ENCODE measurements around the gene PPFIA4.

PPFIA4 gene

DNA sequence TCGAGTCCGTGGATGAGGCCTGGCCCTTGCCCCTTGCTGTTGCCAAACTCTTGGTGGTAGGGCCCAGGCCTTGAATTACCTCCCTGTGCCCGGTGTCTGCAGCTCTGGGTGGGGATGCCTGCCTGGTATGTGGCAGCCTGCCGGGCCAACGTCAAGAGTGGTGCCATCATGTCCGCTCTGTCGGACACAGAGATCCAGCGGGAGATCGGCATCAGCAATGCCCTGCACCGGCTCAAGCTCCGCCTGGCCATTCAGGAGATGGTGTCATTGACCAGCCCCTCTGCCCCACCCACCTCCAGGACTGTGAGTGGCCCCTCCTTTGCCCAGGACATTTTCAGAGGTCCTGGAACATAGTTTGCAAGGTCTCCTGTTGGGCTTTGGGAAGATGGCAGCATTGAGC is 33.8 kb downstream of the PPFIA4 start:
- no peak for DNase-seq

DNA sequence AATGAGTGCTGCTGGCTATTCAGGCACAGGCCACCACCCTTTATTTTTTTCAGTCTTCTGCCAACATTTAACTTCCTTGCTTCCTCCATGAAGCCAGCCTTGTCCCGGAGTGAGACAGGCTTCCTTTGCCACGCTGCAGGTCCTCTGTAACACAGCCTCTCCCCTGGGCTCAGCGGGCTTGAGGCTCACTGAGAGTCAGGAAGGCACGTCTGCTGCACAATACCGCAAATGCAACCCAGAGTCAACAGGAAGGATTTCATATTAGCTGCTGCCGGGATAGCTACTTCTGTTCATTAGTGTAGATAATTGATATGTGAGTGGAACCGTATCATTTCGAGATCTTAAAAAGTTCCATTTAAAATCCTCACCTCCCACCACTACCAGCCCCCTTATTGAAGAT is 37.0 kb downstream of the PPFIA4 start:
- no peak for DNase-seq

DNA sequence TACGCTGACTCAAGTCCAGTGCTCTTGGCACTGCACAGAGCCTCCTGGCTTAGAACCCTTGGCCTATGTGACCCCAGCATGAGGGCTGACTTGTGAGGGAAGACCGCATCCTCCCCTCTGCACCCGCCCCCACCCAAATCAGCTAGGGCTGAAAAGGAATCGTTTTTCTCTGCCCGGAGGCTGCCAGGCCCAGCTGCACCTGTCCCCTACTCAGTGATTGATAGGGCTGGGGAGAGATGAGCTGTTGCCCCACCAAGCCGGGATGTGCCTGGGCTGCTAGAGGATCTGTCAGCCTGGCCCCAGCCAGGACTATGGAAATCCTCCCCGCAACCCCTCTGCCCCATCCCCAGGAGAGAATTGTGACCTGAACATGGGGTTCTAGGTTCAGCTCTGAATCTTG is 38.9 kb downstream of the PPFIA4 start:
- no peak for DNase-seq

DNA sequence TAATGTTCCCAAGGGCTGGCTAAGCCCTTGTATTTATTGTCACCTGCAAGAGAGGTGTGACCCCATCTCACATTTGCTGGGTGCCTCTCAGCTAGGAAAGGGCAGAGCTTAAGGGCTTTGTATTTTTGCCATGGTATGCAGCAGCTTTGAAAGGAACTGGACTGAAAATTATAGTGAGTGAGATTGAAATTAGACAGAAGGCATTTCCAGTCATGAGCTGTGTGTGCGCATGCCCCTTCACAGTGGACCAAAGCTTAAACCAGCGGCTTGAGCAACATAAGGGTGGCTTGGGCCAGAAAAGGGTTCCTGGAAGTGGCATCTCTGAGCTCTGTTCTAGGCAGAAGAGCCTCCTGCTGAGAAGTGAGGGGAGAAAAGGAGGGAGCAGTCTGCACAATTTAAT is 39.7 kb downstream of the PPFIA4 start:
- no peak for DNase-seq

DNA sequence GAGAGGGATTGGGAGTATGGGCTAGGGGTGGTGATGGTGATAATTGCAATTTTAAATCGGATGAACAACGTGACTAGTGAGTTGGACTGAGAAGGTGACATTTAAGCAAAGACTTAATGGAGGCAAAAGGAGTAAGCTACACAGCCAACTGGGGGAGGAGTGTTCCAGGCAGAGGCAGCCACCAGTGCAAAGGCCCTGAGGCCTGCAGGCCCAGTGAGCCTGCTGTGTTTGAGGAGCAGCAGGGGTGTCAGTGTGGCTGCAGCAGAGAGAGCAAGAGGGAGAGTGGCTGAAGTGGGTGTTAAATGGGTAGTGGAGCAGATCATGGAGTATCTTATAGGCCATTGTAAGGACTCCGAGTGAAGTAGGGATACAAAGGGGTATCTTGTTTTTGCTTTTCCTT is 40.7 kb downstream of the PPFIA4 start:
- no peak for DNase-seq

- DNase-seq = no peak
Measured at GRCh38 chr1:203069030-203069747, 42.9 kb downstream of the PPFIA4 start.

- DNase-seq = no peak
Measured at GRCh38 chr1:203072002-203072602, 45.8 kb downstream of the PPFIA4 start.

DNA sequence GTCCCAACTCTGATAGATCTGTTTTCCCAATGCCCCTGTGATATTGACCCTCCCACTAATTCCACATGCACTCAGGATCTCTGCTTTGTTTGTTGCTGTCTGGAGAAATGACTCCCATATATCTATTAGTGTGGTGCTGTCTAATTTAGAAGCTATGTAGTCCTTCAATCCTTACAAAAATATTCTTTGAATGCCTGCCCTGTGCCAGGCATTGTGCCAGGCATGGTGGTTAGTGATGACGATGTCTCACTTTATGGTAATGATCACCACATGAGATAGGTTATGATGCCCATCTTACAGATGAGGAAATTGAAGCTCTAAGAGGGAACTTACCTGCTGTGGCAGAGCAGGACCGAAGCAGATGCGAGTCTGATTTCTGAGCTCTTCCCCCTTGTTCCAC is 46.6 kb downstream of the PPFIA4 start:
- no peak for DNase-seq

DNA sequence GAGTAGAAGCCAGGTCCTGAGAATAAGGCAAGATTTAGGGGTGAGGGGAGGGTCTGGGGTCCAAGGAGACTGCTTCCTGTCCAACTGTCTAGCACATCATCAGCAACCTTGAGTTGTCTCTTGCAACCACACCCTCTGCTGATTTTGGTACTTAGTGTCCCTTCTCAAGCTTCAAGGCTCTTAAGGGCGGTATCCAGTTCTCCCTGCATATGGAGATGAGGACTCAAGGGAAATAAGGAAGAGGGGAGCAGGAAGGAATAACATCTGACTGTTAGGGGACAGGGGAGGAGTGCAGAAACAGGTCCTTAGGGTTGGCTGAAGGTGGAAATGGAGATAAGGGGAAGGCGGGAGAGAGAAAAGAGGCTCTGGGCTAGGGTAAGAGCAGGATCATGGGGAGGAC is 47.2 kb downstream of the PPFIA4 start:
- no peak for DNase-seq

DNA sequence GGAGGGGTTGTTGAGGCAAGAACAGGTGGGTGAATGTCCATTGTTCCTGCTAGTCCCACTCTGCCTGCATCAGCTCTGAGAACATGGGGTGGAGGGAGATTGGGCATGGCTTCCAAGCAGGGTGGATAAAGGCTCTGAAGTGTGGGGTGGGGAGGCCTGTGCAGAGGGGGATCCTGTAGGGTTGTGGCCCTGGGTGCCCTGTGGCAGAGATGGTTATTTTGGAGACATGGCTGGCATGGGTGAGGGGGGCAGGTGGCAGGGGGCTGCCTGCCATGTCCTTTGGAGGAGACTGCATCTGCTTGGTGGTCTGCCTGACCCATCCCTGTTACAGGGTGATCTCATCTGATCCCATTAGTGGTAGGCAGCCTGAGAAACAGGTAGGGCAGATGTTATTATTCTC is 48.3 kb downstream of the PPFIA4 start:
- no peak for DNase-seq

DNA sequence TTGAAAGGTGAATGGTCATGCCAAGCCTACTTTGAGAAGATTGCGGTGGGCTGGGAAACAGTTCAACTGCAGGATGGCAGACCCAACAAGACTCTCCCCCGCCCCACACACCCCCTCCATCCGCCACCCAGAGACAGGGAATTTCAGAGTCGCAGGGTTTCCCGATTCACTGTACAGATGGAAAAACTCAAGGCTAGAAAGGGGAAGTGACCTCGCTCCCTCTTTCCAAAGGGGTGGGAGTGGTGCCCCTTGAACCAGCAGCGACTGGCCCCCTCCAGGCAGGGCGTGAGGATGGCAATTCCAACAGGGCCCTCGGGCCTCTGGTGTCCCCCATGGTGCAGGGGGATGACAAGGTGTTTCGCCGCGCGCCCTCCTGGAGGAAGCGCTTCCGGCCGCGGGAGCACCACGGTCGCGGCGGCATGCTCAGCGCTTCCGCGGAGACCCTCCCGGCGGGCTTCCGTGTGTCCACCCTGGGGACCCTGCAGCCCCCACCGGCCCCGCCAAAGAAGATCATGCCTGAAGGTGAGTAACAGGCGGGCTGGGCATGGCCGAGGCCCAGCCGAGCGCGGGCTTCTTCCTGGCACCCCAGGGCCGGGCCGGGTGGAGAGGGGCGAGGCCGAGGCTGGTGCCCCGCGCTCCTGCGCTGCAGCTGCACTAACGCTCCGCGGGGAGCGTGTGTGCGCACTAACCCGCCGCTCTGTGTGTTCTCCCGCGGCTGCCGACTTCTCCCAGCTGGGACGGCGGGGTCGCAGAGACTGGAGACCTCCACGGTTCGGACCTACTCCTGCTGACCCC is 49.1 kb downstream of the PPFIA4 start:
- DNase-seq = peak; percentile 22

DNA sequence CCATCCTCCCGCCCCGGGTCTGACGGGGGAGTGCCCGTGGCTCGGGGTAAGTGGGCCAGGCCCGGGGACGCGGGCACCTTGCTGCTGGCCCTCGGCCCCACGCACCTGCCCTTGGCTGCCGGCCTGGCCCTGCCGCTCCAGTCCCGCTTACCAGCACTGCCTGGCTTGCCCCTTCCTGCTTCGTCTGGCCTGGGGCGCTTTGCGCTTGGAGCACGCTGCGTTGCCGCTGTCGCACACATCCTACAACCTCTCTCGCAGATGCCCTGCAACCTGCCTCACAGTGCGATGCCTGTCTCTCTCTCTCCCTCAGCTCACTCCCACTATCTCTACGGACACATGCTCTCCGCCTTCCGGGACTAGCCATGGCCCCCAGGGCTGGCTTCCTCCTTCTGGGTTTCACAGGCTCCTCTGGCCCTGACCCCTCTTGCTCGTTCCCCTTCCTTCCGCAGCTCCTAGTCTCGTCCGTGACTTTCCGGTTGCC is 49.8 kb downstream of the PPFIA4 start:
- DNase-seq = no peak

GRCh38 chr1:203077367-203077766 is 51.1 kb downstream of the PPFIA4 start:
- DNase-seq = no peak

DNA sequence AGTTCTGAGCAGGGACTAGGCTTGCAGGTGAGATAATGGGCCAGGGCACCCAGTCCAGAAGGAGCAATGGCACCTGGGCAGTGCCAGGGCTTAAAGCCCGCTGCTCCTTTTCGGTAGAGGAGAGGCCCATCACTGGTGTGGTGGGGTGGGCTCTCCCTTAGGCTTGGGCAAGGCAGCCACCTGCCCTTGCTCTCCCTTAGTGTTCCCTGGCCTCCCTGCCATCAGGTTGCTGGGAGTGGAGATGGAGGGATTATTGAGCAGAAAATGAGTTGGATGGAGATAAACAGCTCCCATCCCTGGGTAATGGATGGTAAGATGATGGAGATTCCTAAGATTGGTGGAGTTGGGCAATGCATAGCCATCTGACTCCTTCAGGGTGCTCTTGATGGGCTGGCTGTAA is 51.7 kb downstream of the PPFIA4 start:
- no peak for DNase-seq

GRCh38 chr1:203078478-203078877 is 52.2 kb downstream of the PPFIA4 start:
- no peak for DNase-seq

DNA sequence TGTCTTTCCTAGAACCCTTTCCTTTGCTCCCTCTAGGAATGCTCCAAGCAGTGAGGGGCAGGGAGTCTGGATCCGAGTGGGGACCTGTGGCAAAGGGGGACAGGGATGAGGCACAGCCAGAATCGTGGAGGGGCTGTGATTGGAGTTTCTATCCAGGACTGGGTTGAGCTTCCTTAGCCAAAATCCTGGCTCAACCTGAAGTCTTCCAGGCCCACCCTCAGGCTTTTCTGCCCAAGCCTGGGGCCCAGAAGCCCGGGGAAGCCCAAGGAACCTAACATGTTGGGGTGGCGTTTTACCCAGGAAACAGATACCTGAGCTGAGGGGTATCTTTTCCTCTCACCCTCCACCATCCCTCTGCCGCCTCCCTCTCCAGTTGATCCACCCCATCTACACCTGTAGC is 54.2 kb downstream of the PPFIA4 start:
- no peak for DNase-seq

GRCh38 chr1:203081465-203082230 is 55.4 kb downstream of the PPFIA4 start:
- no peak for DNase-seq

- DNase-seq = no peak
Measured at GRCh38 chr1:203082231-203082505, 55.9 kb downstream of the PPFIA4 start.

DNA sequence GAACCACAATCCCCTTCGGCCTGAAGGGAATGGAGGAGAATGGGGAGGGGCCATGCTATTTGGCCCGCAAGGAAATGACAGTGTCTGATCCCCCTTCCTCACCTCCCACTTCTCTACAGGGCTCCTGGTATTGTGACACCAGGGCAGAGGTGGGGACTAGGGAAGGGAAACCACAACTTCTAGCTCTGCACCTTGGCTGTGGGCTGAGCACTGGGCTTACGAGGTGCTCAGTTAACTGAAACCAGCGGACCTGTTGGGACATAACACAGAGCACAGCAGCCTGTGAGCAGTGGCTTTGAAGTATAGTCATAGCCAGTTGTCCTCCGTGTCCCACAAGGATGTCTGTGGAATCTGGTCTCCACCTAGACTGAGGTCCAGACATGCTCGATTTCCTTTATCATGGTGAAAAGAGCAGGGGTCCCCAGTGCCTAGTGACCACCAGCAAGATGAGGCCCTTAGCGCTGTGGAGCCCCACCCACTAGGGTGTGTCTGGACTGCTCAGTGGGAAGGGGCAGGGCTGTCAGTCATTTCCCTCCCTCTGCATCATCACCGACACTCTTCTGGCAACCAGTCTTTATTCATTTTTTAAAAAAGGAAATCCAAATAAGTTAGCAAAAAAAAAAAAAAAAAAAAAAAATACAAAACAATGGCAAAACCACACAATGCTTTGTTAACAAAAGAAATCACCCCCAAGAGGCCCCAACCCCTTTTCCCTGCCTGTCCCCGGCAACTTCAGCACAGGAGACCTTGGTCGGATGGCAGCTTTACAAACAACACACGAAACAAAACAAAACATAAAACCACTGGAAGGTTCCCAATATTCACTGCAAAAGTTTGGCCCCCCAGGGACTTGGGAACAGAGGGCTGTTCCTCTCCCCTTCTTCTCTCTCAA is 56.5 kb downstream of the PPFIA4 start:
- DNase-seq = no peak

GRCh38 chr1:203083463-203083921 is 57.2 kb downstream of the PPFIA4 start:
- no peak for DNase-seq

DNA sequence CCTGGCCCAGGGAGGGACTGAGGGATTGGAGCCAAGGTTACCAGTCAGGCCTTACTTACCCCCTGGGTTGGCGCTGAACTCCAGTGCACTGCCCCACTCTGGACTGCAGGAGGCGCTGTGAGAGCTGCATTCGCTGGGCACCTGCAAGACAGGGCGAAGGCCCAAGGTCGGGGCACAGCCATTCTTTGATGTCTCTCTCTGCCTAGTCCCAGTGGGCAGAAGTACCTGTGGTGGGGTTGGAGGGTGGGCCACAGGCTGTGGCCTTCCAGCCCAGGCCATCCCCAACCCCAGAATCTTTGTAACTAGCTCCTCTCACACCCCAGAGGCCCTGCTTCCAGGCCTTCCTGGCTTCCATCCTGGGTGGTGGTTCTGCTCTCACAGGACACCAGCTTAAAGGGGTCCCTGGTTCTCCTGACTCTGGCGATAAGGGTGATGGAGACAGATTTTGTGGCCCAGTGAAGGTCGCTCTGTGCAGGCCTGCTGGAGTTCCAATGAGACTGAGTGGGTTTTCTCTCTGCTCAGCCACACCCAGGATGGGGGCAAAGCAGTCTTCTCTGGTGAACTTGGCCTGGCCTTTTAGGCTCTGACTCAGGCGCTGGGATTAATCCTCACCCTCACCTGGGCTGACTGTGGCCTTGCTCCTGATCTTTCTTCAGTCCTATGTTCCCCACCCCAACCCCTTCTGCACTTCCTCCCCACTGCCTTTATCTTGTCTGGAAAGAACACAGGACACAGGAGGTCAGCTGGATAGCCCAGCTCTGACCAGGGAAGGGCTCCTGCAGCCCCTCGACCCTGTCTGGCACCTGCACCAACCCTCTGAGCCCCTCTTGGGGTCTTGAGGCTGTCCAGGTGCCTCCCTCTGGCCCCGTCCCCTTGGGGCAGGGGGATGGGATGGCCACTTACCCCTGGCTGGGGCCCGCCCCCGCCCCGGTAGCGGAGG is 58.6 kb downstream of the PPFIA4 start:
- DNase-seq = peak; percentile 70
